Measurements from ENCODE around the gene ZNF740. TPM values are rescaled to one million over a fixed set of nuclear protein-coding genes. Genes with fewer than 3 reads are reported as not detected.

The ZNF740 gene
- total RNA-seq, 2 donors from 2014 or later: 10.1 to 21.4 TPM

DNA sequence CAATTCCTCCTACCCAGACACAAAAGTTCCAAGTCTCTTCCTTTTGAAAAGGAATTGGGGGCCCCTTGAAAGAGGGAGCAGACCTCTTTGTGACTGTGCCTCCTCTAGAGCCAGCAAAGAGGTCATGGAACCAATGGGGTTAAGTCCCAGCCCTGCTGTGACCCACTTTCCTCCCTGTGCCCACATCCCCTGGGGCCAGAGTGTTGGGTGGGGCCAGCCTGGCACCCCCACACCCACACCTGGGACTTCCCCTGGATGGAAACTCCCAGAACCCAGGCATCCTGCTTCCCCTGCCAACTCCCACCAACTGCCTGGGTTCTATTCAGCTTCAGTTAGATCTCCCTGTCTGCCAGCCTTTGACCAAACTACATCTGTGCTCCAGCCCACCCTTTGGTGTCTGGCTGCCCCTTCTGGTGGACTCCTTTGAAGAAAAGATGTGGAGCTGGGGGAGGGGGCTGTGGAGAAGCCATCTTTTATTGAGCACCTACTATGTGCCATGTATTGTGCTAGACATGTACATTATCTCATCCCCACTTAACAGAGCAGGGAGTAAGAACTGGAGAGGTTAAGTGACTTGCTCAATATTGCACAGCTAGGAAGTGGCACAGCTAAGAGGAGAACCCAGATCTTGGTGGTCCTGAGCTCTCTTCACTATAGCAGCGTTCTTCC is 56.1 kb downstream of the ZNF740 start:
- no peaks in the 10 kb centered on the region for H3K27me3 ChIP-seq
- no peak overlapping the region for H3K4me3 ChIP-seq
- TF ChIP-seq, protein P1, sequence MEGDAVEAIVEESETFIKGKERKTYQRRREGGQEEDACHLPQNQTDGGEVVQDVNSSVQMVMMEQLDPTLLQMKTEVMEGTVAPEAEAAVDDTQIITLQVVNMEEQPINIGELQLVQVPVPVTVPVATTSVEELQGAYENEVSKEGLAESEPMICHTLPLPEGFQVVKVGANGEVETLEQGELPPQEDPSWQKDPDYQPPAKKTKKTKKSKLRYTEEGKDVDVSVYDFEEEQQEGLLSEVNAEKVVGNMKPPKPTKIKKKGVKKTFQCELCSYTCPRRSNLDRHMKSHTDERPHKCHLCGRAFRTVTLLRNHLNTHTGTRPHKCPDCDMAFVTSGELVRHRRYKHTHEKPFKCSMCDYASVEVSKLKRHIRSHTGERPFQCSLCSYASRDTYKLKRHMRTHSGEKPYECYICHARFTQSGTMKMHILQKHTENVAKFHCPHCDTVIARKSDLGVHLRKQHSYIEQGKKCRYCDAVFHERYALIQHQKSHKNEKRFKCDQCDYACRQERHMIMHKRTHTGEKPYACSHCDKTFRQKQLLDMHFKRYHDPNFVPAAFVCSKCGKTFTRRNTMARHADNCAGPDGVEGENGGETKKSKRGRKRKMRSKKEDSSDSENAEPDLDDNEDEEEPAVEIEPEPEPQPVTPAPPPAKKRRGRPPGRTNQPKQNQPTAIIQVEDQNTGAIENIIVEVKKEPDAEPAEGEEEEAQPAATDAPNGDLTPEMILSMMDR (IDR thresholded peaks at IDR 0.05): no peak
- no peak for TF ChIP-seq POLR2A (IDR thresholded peaks at IDR 0.05)
- H3K4me1 ChIP-seq: peaks cover 16% of the 10 kb centered on the region
- H3K27ac ChIP-seq: no peak overlapping the region
- H3K9me3 ChIP-seq: no peaks in the 10 kb centered on the region
- intact Hi-C loops (cut with DNase I): no loop called here
- ATAC-seq: no peak
- WGBS, 2 donors: 63 to 79% methylated on average over 1 of the region's 1 CpG
- DNase-seq: no peak
- H3K36me3 ChIP-seq (replicated peaks in 1 of 2; ENCODE audit: insufficient read depth in 1 of 2, low read depth in 2 of 2): no peaks in the 10 kb centered on the region

DNA sequence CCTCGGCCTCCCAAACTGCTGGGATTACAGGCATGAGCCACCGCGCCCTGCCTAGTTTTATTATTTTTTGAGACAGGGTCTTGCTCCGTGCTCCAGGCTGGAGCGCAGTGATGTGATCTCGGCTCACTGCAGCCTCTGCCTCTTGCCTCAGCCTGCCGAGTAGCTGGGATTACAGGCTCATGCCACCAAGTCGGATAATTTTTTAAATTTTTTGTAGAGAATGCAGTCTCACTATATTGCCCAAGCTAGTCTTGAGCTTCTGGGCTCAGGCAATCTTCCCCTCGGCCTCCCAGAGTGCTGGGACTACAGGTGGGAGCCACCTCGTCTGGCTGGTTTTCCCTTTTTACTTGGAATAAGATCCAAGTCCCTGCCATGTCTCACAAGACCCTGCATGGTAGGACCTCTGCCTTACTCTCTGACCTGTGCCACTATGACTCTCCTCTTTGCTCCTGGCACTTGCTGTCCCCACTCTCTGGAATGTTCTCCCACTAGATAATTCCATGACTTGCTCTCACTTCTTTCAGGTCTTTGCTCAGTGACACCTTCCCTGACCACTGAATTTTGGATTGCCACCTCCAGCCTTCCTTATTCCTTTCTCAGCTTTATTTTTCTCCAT is 59.2 kb downstream of the ZNF740 start:
- TF ChIP-seq POLR2A (IDR thresholded peaks at IDR 0.05): no peak
- TF ChIP-seq, protein P1 (IDR thresholded peaks at IDR 0.05): no peak
- Histone ChIP-seq H3K27me3 (peaks cover 0 to 3% of the 10 kb centered on the region in 2 donors), H3K4me3 (no peak overlapping the region), H3K4me1 (no peaks in the 10 kb centered on the region), H3K9me3 (no peaks in the 10 kb centered on the region), H3K27ac (no peak overlapping the region), H3K36me3 (replicated peaks in 1 of 2; ENCODE audit: insufficient read depth in 1 of 2, low read depth in 2 of 2) (no peaks in the 10 kb centered on the region)
- intact Hi-C loops (cut with DNase I): no loop called here
- DNase-seq (no peak), ATAC-seq (no peak)
- WGBS, 2 donors: 55 to 79% methylated on average over 8 to 10 of the region's 10 CpGs

DNA sequence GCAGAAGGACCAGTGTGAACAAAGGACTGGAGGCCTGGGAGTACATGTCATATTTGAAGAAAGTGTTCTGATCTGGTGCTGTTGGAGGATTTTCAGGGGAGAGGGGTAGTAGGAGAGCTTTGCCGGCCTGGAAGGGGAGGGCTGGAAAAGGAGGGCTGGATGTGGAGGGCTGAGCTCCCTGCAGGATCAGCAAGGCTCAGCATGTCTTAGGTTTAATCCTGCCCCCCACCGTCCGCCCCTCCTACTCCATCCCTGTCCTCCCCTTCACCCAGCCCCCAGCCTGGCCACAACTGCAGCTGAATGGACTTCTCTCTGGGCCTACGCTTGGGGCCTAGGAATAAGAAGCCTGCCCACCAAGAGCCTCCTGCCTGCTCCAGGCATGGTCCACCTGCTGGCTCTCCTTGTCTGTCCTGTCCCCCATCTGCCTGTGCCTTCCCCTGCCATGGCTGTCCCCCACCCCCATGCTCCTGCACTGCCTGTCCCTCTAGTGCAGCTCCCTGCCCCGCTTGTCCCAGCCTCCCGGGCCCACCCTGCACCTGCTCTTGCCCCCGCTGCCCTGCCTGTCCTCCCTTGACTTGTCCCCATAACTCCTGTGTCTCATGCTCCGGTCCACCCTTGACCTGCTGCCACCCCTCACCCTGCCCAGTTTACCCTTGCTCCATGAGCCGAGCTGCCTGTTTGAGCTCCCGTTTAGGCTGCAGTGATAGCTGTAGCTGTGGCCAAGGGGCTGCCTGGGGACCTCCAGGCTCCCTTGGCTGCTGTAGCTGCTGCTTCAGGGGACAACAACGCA is 61.3 kb downstream of the ZNF740 start:
- ATAC-seq: no peak
- H3K36me3 ChIP-seq (replicated peaks in 1 of 2; ENCODE audit: insufficient read depth in 1 of 2, low read depth in 2 of 2): no peaks in the 10 kb centered on the region
- WGBS, 2 donors: 60 to 78% methylated on average over 7 to 11 of the region's 11 CpGs
- H3K4me3 ChIP-seq: no peak overlapping the region
- no peaks in the 10 kb centered on the region for H3K4me1 ChIP-seq
- no peaks in the 10 kb centered on the region for H3K9me3 ChIP-seq
- no peak for TF ChIP-seq POLR2A (IDR thresholded peaks at IDR 0.05)
- TF ChIP-seq, protein P1 (IDR thresholded peaks at IDR 0.05): no peak
- no peak overlapping the region for H3K27ac ChIP-seq
- intact Hi-C loops (cut with DNase I): no loop called here
- peaks cover 0 to 3% of the 10 kb centered on the region in 2 donors for H3K27me3 ChIP-seq
- no peak for DNase-seq

DNA sequence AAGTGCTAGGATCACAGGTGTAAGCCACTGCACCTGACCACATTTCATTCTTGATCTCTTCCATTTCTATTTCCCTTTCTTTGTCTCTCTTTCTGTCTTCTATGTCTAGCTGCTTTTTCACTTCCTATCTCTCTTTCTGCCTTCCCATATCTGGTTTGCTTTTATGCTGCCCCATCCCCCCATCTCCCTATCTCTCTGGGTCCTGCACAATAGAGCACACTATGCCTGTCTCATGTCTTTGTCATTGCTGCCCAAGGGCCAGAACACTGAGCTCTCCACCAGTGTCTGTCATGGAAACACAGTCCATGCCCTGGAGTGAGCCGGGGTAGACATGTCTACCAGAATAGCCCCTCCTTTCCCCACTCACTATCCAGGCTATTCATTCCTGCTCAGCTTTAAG is 63.8 kb downstream of the ZNF740 start:
- intact Hi-C loops (cut with DNase I): no loop called here
- no peak overlapping the region for H3K27ac ChIP-seq
- H3K4me1 ChIP-seq: no peaks in the 10 kb centered on the region
- H3K9me3 ChIP-seq: no peaks in the 10 kb centered on the region
- WGBS, 2 donors: 59 to 64% methylated on average over 1 of the region's 1 CpG
- peaks cover 0 to 3% of the 10 kb centered on the region in 2 donors for H3K27me3 ChIP-seq
- no peaks in the 10 kb centered on the region for H3K36me3 ChIP-seq (replicated peaks in 1 of 2; ENCODE audit: insufficient read depth in 1 of 2, low read depth in 2 of 2)
- no peak for ATAC-seq
- no peak overlapping the region for H3K4me3 ChIP-seq
- no peak for DNase-seq
- TF ChIP-seq, protein P1 (IDR thresholded peaks at IDR 0.05): no peak
- no peak for TF ChIP-seq POLR2A (IDR thresholded peaks at IDR 0.05)

Small RNA genes lying within 50 kb of the gene (small RNA-seq; reads per million reads assigned to genes)
- not detected for gene HIGD1AP1
- not detected for gene RNU6-333P

Other genes with a start within 250 kb of the ZNF740 start
- gene KRT18, start 231.6 kb upstream of the ZNF740 start, total RNA-seq: 100 to 1,000 TPM; 542 to 573 TPM
- 100 to 1,000 TPM; 326 to 389 TPM for gene EIF4B, start 174.3 kb upstream of the ZNF740 start, total RNA-seq
- 100 to 1,000 TPM in 1 of 2 donors, 10 to 100 TPM in 1; 75.5 to 113 TPM for gene TNS2, start 130.7 kb upstream of the ZNF740 start, total RNA-seq
- gene SPRYD3, start 101.3 kb upstream of the ZNF740 start, total RNA-seq: 10 to 100 TPM; 35.3 to 59.3 TPM
- 100 to 1,000 TPM; 154 to 204 TPM for gene IGFBP6, start 83.1 kb upstream of the ZNF740 start, total RNA-seq
- not detected for gene SOAT2, start 77.2 kb upstream of the ZNF740 start, total RNA-seq
- 10 to 100 TPM; 31.4 to 64.3 TPM for gene CSAD, start 203 bp downstream of the ZNF740 start, total RNA-seq
- gene ITGB7, start 26.5 kb downstream of the ZNF740 start, total RNA-seq: 1 to 10 TPM; 2.3 to 4.9 TPM
- gene RARG, start 51.5 kb downstream of the ZNF740 start, total RNA-seq: 10 to 100 TPM in 1 of 2 donors, 1 to 10 TPM in 1; 9.2 to 11.7 TPM
- gene ESPL1, start 87.6 kb downstream of the ZNF740 start, total RNA-seq: not detected
- 100 to 1,000 TPM; 337 to 403 TPM for gene PFDN5, start 114.8 kb downstream of the ZNF740 start, total RNA-seq
- 10 to 100 TPM; 25.4 to 25.7 TPM for gene MYG1, start 119.0 kb downstream of the ZNF740 start, total RNA-seq
- gene AAAS, start 140.9 kb downstream of the ZNF740 start, total RNA-seq: 10 to 100 TPM; 40.0 to 53.7 TPM
- gene SP7, start 155.6 kb downstream of the ZNF740 start, total RNA-seq: not detected
- 10 to 100 TPM; 16.8 to 24.6 TPM for gene SP1, start 199.5 kb downstream of the ZNF740 start, total RNA-seq
- 10 to 100 TPM in 1 of 2 donors, 1 to 10 TPM in 1; 2.3 to 10.6 TPM for gene AMHR2, start 243.1 kb downstream of the ZNF740 start, total RNA-seq

Measured in body of pancreas (tissue), 4 donors.